GM18499 (cell line): Measurements from ENCODE around the gene CDHR5.
A peak's percentile ranks its signal among the peaks of the same experiment; 100 is the strongest.

Source experiments
- ATAC-seq: cut with Tn5 transposase; IDR thresholded peaks from one replicate; pipeline ENCODE4 v1.9.1; 2021; ENCODE audit warnings: moderate number of reproducible peaks; ENCODE audit not compliant: insufficient read depth, unreplicated experiment

CDHR5 gene

DNA sequence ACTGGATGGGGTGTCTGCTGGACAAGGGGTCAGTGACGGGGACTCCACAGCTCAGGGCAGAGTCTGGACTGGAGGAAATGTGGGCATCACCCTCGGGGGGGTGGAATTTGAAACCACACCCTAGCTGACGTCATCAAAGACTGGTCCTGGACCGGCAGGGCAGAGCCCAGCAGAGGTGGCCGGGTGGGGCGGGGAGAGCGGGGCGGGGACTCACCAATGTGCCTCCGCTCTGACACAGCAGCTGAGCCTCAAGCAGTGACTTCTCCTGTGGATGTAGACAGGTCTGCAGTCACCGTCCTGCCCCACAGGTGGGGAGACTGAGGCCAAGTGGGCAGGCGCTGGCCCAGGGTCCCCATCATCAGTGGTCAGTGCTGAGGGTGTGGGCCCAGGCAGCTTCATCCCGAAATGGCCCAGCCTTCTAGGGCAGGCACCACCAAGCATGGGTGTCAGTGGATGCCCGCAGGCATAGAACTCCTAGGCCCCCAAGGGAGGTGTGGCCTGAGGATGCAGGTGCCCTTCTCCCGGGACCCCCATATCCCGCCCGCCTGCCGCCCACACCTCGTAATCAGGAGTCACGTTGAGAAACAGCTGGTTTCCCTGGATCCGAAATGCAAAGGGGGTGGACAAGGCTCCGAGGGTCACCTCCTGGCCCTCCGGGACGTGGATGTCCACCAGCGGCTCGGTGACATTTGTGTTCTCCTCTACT, 603 bp downstream of the CDHR5 start:
- no peak for ATAC-seq

DNA sequence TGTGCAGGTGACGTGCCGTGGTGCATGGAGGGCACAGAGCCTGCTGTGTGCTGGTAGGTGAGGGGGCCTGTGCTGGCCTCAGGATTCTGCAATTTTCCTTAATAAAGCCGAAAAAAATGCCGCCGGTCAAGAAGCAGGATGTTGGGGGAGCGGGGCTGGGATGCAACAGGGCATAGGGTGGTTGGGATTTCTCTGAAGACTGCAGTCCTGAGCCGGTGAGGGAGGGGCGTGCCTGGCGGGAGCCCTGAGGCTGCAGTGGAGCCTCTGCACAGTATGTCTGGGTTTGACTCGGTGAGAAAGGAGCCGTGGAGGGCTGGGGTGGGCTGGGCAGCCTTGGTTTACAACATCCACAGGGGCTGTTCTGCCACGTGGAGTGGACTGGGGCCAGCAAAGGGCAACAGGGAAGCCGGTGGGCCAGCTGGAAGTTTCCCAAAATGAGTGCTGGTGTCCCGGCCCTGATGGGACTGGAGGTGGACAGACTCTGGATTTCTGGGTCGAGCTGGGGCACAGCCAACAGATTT, 1.3 kb downstream of the CDHR5 start:
- ATAC-seq = no peak

DNA sequence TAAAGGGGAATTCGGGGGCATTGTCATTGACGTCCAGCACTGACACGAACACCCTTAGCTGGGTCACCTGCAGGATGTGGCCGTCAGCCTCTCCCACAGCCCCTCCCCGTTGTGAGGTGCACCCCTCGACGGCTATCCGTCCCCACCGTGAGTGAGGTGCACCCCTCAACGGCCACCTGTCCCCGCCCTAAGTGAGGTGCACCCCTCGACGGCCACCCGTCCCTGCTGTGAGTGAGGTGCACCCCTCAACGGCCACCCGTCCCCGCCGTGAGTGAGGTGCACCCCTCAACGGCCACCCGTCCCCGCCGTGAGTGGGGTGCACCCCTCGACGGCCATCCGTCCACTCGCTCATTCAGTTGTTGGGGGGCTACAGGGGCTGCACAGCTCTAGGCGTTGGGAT, 2.9 kb downstream of the CDHR5 start:
- ATAC-seq = no peak

DNA sequence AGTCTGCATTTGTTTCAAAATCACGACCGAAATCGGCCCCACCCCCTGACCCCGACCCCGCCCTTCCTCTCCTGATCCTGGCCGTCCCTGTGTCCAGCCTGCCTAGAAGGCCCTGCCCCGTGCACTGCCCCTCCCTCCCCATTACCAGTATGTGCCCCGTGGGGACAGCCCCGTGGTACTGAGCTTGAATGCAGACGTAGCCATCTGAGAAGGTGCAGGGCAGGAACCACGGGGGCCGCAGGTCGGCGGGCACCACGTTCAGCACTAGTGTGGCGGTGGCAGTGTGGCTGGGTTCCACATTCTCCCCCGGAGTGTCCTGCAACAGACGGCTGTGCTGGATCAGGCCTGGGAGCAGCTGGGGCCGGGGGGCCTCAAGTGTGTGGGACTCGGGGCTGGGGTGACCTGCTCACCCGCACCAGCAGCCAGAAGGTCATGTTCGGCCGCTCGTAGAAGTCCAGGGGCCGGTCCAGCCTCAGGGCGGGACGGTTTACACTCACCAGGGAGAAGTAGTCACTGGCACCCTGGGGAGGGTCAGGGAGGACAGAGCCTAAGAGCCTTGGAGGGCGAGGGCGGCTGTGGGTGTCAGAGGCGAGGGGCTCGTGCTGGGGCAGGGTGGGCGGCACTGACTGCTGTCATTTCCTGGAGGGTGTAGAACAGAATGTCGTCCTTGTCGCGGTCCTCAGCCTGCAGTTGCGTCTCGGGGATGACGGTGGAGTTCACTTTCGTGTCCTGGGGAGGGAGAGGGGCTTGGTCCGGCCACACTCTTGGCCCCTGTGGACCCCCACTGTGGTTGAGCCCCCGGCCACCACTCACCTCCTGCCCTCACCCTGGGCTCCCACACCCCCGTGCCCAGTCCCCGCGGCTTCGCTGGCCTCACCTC, 3.6 kb downstream of the CDHR5 start:
- no peak for ATAC-seq

DNA sequence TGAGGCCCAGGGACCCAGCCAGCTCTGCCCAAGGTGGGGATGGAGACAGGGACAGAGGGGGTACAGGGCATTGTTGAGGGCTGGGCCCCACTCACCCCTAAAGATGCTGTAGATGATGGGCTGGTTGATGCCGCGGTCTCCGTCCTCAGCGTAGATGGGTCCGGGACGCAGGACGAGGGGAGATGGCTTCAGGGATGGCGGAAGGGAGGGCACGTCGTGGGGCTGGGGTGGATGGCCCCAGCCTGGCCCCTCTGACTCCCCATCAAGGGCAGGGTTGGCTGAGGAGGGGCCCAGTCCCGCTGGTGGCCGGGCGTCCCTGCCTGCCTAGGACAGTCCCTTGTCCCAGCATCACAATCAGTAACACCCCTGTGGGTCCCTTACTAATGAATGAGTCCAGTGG, 4.6 kb downstream of the CDHR5 start:
- ATAC-seq = no peak

DNA sequence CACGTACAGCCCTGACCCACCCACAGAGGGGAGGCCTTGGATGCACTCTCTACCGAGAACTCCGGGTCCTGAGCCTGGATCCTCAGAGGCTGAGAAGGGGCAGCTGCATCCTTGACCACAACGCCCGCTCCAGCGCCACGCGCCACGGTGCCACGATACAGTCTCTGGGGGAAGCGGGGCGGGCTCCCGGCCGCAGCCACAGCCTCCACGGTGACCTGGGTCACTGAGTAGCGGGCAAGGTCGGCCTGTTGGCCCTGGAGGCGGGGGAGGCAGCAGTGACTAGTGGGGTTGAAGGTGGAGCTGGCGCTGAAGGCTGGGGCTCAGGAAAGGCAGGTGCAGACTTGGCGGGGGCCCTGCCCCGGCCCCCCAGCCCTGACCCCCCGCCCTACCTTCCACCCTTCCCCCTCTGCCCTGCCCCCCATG, 5.1 kb downstream of the CDHR5 start:
- ATAC-seq = no peak

DNA sequence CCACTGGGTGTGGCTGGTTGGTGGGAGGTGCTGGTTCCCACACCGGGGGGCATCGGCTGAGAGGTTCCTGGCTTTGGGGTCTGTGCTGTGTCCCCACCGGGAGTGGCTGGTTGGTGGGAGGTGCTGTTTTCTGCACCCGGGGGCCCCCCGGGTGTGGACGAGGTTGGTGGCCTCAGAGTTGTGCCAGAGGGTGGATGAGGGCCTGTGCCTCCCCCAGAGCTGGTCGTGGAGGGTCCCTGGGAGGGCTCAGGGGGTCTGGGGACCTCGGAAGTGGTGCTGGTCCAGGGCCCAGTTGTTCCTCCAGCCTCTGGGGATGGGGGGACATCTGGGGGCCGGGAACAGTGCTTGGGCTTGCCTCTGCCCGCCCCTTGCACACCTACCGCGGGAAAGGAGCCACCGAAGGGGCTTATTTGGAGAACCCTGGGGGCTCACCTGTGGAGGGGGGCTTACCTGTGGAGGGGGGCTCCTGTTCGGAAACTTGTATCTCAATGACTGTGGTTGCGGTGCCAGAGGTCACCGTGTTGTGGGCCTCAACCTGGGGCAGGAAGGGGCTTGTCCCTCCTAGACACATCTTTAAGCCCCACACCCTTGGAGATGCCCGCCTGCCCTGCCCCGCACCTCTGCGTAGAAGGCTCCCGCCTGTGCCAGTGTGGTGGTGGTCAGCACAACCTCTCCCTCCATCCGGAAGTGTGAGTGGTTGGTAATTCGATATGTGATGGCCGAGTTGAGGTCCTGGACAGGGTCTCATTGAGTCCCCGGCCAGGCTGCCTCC, 5.7 kb downstream of the CDHR5 start:
- no peak for ATAC-seq

DNA sequence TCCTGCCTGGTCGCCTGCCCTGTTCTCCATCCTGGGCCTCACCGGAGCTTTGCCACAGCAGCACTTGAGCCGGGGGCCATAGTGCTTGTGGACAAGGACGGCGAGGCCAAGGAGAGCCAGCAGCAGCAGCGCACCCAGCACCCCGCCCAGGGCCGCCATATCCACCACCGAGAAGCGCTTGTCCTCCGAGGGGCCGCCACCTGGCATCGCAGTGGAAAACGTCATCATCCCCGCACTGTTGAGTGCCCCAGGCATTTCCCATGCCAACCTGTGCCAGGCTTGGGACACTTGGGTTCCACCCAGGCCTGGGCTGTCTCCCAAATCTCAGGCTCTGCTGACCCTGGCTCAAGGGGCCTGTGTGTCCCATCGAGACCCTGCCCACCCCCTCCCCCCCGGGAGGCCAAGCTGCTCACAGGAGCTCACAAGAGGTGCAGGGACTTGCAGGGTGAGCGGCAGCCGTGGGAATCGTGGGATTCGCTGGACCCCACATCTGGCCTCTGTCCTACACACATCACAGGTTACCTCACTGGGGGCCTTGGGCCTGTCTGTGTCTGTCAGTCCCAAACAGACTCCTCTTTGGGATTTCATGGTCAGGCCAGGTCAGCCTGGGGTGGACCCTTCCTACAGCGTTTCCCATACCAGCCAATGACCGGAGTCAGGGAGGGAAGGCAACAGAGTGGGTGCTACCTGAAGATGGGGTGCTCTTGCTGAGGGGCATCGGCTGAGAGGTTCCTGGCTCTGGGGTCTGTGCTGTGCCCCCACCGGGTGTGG, 6.7 kb downstream of the CDHR5 start:
- no peak for ATAC-seq

DNA sequence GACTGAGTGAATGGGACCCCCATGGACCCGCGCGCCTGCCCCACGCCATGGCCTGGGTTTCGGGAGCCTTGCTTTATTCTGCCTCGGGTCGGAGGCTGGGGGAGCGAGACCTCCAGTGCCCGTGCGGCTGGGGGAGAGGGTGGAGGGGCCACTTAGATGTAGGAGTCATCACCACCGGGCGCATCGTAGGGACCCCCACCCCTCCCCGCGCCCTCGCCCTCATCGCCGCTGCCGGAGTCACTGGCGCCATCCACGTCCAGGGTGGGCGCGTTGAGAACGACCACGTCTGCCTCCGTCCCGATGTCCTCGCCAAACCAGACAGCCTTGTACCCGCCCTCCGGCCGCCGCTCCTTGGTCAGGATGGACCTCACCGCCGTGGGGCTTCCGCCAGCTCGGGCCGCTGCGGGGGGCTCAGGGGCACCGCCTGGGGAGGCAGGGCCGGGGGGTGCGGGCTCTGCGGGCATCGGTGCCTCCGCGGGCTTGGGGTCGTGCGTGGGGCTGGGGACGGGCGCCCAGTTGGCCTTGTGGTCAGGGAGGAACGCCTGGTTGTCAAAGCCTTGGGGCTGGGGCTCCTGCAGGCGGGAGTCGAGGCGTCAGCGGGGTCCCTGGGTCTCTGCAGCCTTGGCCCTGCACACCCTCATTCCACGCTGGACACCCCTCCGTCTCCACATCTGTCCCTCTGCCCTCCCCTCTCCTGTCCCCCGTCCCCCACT, 7.4 kb downstream of the CDHR5 start:
- ATAC-seq = no peak

DNA sequence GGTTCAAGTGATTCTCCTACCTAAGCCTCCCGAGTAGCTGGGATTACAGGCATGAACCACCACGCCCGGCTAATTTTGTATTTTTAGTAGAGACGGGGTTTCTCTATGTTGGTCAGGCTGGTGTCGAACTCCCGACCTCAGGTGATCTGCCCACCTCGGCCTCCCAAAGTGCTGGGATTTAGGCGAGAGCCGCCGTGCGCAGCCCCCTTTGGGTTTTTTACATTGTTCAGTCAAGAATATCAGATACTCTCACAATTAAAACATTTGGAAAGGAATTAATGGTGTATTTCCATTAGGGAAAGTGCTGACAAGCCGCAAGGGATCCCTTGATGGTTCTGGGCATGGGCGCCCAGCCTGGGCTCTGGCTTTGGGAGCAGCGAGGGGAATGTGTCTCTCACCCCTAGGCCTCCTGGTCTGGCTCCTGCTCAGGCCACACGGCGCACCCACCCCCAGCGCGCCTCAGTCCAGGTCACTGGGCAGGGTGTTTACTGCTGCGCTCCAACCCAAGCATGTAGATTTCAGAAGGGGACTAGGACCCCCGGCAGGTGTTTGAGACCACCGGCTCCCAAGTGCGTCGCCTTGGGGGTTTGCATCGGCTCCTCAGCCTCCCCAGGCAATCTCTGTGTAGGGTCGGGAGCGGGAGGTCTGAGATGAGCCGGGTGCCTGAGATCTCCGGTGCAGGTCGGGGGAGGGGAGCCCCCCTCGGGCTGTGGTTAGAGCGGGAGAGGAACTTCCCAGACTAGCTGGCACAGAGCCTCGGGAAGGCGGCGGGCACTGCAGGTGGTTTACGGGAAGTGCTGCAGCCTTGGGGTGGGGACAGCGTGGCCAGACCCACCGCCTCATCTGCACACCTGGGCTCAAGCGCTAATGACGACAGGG, 8.2 kb downstream of the CDHR5 start:
- no peak for ATAC-seq

DNA sequence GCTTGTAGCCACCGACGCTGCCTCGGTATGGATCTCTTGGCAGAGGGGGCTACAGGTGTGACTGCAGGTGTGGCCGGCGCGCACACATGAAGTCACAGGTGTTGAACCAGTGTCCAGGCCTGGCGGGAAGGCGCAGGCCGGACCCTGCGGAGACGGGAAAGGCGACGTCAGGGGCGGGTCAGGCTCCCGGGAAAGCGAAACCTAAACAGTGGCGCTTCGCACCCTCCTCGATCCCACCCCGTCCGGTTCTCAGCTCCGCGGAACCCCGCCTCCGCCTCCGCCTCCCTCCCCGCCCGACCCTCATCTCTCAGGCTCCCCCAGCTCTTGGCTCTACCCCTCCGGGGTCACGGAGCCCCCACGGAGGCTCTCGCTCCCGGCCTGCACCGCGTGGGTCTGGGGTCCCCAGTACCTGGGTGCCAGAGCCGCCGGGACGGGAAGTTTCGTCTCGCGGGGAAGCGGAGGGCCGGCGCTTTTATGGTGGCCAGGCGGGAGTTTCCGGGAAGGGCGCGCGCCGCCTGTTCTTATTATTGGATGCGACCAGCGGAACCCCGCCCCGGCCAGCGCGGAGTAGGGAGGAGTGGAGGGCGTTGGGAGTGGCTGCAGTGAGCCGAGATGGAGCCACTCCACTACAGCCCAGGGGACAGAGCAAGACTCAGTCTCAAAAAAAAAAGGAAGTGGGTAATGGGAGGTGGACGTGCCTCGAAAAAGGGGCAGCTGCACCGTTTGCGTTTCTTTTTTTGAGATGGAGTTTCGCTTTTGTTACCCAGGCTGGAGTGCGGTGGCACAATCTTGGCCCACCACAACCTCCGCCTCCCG, 9.0 kb downstream of the CDHR5 start, which contains the start of gene IRF7:
Gene IRF7, minus strand, starts transcription at position 447 of the 816 bp plus-strand sequence. CDS start 586 bp downstream, outside the sequence.
- ATAC-seq = peak; percentile 65

DNA sequence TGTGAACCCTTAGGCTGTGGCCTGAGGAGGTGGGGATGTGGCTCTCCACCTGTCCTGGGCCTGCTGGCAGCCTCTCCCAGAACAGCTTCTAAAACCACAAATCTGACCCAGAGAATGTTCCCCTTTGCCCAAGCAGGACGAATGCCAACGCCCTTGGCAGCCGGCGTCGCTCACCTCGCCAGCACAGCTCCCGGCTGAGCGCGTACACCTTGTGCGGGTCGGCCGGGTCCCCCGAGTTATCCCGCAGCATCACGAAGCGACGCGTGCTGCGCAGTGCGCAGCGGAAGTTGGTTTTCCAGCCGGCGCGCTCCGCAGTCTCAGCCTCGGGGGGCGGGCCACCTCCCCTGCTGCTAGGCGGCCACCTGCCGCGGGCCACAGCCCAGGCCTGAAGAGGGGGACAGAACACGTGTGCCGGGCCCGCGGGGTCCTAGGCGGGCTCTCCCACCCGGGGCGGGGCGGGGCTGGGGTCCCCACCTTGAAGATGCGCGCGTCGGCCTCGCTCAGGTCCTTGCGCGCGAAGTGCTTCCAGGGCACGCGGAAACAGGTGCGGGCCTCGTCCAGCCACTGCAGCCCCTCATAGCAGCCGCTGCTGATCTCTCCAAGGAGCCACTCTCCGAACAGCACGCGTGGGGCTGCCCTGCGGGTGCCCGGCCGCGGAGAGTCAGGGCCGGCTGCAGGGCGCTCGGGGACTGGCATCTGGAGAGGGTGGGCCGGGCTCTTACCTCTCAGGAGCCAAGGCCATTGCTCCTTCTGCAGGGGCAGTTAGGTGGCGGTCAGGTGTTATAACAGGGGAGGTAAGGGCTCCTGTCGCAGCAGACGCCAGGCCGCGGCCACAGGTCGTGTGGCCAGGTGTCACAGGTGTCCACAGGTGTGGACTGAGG, 9.9 kb downstream of the CDHR5 start:
- ATAC-seq = no peak

DNA sequence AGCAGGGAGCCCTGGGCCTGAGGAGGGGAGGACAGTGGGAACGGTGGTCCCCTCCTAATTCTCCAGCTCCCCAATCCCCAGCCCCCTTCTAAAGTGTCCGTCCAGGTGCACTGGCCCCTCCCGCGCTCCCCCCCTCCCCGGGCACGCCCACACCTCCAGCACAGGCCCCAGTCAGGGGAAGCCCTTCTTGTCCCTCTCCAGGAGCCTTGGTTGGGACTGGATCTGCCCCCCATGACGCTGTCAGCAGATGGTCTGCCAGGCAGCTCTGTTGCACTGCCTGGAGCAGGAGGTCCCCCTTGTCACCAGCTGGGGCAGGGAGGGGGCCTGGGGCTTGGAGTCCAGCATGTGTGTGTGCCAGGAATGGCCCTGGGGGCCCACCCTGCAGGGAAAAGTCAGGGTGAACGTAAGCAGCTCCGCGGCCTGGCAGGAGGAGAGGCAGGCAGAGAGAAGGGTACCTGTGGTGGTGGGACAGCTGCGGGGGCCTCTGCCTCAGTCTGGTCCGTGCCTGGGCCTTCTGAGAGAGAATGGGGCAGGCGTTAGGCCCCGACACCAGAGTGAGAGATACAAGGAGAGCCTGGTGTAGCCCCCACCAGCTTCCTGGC, 10.6 kb downstream of the CDHR5 start:
- ATAC-seq = no peak

DNA sequence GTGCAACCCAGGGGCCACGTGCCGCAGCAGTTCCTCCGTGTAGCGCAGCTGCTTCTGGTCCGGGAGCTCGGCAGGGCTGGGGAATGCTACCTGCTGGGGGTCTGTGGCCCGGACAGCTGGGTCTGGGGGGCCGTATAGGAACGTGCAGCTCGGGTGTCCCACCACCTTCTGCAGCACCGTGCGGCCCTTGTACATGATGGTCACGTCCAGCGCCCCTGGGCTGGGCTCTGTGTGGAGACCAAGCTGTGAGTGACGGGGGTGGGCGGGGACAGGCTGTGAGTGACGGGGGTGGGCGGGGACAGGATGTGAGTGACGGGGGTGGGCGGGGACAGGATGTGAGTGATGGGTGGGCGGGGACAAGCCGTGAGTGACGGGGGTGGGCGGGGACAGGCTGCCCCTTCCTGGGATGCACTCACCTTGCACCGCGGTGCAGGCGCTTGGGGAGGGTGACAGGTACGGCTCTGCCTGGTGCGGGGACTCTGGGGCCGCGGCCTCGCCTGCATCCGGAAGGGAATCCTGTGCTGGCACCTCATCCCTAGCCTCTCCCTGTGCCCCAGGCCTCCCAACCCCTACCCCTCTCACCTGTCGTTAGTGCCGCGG, 11.3 kb downstream of the CDHR5 start:
- ATAC-seq = no peak

DNA sequence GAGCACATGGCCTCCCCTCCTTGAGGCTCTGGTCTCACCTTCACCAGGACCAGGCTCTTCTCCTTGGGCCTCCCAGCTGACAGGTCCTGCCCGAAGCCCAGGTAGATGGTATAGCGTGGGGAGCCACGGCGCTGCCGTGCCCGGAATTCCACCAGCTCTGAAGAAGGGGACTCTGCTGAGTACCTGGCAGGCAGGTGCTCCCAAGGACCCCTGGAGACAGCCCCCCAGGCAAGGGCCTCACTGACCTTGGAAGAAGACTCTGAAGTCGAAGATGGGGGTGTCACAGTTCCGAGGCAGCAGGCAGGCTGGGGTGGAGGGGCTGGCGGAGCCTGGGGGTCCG, 11.8 kb downstream of the CDHR5 start:
- no peak for ATAC-seq
